Right renal cortex interstitium (tissue), 3 donors: ENCODE measurements around the gene ARF1. TPM values are rescaled to one million over a fixed set of nuclear protein-coding genes. Genes with fewer than 3 reads are reported as not detected.

Experiments used
- DNase-seq, 3 donors: peaks; one replicate each; pipeline ENCODE4 v3.0.0-alpha.2; 2013; ENCODE audit warnings: low read depth in 3 of 3, low spot score in 2 of 3
- polyA plus RNA-seq, 3 donors: library from polyadenylated mRNA; unstranded; fragments of 120-200 nt; gene quantifications; one replicate each; pipeline ENCODE4 v1.2.1, GENCODE V29; 2013; ENCODE audit not compliant: insufficient read length in 3 of 3

The ARF1 gene
- polyA plus RNA-seq, 3 donors = 317 to 338 (median 319) TPM

GRCh38 chr1:228068359-228068758 is 14.1 kb upstream of the ARF1 start:
- DNase-seq = no peak

GRCh38 chr1:228070173-228070572 is 12.3 kb upstream of the ARF1 start:
- no peak for DNase-seq

GRCh38 chr1:228070851-228071250 is 11.7 kb upstream of the ARF1 start:
- DNase-seq = no peak

GRCh38 chr1:228071839-228072657 is 10.5 kb upstream of the ARF1 start:
- no peak for DNase-seq

GRCh38 chr1:228072658-228073043 is 9.9 kb upstream of the ARF1 start:
- no peak for DNase-seq

GRCh38 chr1:228073061-228073856 is 9.2 kb upstream of the ARF1 start:
- DNase-seq = no peak

DNA sequence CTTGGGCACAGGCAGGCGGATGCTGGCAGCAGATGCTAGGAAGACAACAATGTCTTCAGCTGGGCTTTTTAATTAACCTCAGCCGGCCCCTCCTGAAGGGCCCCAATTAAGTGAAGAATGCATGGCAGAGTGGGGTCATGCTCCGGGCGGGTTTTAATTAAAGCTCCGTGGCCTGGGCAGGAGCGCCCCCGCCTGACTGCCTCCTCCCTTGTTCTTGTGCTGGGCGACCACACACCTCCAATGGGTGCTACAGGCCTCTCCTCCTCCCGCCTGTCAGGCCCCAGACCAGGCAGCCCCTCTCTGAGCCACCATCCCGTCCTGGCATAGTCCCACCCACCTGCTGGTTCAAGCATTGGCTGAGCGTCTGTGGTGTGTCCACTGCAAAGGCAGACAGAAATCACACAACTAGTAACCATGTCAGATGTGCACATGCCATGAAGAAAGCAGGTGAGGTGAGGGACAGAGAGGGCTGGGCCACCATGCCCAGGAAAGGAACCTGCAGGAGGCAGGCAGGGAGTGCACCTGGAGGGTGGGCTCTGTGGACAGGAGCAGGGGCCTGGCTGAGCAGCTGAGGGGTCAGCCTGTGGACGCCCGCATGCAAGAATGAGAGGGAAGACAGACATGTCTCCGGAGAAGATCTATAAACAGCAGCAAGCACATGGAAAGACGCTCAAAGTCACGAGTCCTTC is 8.5 kb upstream of the ARF1 start:
- no peak for DNase-seq

DNA sequence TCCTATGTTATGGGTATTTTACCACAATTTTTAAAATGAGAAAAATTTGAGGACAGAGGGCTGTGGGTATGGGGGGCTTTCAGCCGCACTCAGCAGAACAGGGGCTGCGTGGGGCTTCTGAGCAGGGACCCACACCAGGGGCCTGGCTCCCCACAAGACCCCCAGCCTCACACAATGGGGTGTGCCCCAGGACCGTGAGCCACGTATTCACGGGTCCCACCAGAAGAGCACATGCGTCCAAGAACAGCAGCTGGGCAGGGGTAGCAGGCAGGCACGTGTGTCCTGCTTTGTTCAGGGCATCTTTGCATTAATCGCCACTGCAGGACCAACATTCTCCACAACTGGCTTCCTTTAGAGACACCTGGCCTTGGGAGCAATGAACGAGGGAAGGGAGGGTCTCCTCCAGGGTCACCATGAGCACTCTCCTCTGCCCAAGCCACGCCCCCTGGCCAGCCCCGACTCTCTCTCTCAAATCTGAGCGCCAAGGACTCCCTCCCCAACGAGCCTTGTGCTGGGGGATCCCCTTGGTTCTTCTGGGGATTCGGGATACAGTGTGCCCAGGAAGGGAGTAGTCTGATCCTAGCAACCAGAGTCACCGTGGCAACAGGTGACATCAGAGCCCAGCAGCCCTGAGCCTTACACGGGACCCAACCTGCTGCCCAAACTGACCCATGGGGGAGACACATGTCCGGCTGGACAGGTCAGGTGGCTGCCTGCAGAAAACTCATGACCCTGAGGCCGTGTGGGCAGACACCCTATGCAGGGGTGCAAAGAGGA is 7.4 kb upstream of the ARF1 start:
- no peak for DNase-seq

GRCh38 chr1:228075801-228076271 is 6.7 kb upstream of the ARF1 start:
- no peak for DNase-seq

DNA sequence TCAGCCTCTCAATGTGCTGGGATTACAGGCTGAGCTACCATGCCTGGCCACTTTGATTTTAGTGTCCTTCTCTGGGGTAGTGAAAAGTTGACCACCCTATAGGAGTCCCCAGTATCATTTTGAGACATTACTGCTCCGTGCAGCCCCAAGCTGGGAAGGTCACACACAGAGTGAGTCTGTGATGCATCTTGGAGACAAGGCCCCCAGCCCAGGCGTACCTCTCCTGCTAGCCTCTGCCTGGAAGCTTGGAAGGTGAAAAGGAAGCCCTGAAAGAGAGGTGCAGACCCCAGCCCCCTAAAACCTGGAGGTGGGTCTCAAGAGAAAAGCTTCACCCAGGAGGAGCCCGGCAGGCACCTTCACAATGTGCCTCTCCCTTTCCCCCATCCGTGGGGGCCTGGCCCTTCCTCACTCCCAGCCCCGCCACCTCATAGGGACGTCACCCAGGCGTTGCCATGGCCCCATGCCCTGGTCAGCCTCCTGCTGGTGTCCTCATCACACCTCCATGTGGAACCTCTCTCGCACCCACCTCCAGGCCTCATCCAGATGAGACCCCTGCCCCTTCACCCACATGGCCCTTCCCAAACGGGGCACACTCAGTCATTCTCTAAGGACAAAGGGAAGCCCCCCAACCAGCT is 5.6 kb upstream of the ARF1 start:
- no peak for DNase-seq

GRCh38 chr1:228077565-228078330 is 4.8 kb upstream of the ARF1 start:
- DNase-seq = no peak

DNA sequence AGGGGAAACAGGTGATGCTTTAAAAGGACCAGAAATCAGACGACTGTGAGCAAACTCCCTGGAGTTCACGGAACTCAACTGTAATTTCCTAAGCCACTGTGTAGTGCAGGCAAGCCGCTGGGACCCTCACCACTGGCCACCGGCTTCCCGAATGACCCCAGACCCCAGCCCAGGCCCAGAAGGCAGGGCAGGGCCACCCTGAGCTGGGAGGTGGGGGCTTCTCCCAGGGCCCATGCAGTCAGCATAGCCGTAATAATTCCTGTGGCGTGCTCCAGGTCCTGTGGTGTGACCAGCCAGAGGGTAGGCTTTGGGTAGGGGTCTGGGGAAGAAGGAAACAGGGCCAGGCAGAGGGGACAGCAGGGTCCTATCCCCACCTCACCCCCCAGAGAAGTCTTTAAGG is 3.5 kb upstream of the ARF1 start:
- DNase-seq = no peak

- DNase-seq = no peak
Measured at GRCh38 chr1:228079601-228080263, 2.8 kb upstream of the ARF1 start.

GRCh38 chr1:228081144-228081543 is 1.4 kb upstream of the ARF1 start:
- no peak for DNase-seq

GRCh38 chr1:228081578-228082213 is 812 bp upstream of the ARF1 start:
- DNase-seq = no peak

DNA sequence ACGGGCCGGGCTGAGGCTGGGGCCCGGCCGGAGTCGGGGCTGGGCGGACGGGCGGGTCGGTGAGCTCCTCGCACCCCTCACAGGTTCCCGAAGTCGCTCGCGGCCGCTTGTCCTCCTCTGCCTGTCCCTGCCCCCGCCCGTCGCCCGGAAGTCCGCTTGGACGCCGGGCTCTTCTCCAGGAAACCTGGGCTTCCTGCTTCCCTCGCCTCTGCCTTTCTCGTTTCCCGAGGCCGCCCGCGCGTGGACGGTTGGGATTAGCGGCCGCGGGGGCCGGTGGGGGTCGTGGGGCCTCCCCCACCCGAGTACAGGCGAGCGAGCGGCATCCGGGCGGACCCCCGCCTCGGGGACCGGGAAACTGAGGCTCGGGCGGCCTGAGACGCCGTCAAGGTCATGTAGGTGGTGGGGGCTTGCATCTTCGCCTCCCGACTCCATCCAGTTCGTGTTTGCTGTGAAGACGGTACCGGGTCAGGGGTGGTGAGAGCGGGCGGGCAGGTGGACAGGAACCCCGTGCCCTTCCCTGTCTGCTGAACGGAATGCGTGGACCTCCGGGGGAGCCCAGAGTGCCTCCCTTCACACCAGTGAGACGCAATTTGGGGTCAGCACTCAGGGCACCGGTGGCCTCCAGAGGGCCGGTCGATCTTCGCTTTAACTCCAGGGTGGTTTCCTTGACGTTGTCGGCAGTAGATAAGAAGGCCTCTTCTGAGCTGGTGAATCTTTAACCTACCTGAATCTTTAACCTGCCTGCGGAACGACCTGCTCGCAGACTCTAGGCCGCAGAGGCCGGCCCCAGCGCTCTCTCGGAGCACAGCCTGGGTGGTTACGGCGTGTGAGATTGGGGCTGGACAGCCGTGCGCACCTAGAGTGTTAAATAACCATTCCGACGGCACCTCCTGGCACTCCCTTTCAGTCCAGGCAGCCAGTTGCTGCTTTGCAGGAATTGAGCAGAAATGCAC is 686 bp downstream of the ARF1 start:
- DNase-seq = no peak

DNA sequence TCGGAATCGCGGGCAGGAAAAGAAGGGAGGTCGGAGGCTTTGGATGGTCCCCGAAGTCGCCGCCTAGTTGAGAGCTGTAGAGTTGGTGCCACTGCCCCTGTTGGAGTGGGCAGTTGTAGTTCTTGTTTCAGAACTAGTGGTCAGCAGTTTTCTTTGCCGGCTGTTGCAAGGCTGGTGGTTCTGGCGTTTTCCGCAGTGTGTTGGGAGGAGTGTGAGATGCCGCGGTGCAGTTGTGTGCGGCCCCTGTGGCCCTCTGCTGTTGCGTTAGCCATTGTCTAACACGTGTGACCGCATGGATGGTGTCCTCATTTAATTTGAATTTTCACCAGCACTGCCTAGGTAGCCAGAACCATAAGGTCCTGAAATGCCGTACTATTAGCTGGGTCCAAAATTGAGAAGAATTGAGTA is 1.4 kb downstream of the ARF1 start:
- DNase-seq = no peak
